Mesangial cell (primary cell): ENCODE data around the gene FAM43A. TPM values are rescaled to one million over a fixed set of nuclear protein-coding genes. Genes with fewer than 3 reads are reported as not detected.

Source experiments
- total RNA-seq: library from RNA; depleted of rRNA; stranded (reverse); fragments of >200 nt; gene quantifications from 2 replicates; pipeline ENCODE4 v1.2.3, GENCODE V29; 2015

FAM43A gene, protein sequence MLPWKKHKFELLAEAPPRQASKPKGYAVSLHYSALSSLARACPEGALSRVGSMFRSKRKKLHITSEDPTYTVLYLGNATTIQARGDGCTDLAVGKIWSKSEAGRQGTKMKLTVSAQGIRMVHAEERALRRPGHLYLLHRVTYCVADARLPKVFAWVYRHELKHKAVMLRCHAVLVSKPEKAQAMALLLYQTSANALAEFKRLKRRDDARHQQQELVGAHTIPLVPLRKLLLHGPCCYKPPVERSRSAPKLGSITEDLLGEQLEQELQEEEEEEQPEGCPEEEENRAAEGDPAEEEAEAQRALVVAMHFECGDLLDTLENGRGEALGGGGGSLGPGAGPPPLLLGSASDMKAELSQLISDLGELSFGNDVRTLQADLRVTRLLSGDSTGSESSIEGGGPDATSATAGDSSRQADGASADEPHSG
- 4.9 and 7.2 TPM in 2 replicates for total RNA-seq

DNA sequence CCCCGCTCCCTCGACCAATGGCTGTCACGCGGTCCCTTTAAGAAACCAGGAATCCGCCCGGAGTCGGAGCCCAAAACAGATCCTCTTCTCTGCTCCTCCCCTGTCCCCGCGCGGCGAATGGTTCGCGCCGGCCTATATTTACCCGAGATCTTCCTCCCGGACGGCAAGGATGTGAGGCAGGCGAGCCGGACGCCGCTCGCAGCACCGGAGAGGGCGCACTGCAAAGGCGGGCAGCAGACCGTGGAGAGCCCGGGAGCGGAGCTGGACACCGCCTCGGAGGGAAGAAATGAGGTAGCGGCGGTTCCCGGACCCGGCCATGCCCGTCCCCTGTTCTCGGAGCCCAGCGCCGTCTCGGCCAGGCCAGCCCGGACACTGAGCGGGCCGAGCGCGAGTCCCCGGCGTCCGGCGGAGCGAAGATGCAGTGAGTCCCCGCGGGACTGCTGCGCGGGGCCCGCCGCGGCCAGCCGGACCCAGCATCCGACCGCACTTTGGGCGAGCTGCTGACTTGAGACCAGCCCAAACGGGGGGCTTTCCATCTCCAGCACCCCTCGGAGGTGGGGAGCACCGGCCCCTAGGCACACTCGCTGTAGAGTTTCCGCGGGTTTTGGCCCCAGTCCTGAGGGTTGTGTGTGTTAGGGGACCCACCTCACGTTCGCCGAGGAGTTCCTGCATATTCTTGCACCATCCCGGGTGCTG lies at the start of gene FAM43A:
FAM43A (plus strand) TSS at position 166 of the 696 bp plus-strand sequence. CDS start 944 bp downstream, outside the sequence.

DNA sequence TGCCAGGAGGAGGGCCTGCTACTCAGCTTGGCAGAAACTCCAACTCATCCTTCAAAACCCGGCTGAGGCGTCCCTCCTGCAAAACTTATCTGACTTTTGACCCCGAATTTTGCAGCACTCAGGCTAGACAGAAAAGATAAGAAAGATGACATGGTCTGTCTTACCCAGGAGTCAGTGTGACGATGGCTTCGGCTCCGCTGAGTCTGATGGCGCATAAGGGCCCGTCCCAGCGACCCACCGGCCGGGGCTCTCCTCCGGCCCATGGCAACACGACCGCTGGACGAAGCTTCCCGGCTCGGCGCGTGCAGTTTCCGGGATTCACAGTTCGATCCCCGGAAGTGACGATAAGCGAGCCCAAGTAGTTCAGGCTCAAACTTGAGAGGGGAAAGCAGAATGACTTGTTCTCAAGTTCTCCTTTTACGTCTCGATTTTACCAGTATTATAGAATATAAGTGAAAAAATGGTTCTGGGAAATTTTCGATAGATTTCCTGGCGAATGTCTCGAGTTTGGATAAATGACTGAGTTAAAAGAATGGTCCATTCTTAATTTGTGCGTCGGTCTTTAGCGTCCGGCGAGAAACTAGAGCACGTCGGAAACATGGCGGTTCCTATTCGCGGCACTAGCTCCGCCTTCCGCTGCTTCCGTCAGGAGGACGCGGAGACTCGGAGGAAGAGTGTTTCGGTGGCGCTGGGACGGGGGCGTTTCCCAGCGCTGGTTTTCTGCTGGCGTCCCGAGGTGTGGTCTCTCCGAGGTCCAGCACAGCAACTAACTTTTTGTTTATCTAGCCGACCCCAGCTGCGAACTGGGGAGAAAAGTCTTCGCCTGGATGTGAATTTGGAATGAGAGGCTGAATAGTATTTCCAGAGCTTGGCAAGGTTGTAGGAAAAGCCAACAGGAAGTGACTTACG lies 13.5 kb upstream of the FAM43A start, which contains the start of gene LSG1:
LSG1 (minus strand) TSS at position 292 of the 909 bp plus-strand sequence; CDS start at position 263, 29 bp downstream.

Other genes starting within 250 kb of the FAM43A start
- 60.0 and 91.7 TPM in 2 replicates for gene ATP13A3, start 198.9 kb upstream of the FAM43A start, total RNA-seq
- 13.5 and 29.3 TPM in 2 replicates for gene TMEM44, start 52.5 kb upstream of the FAM43A start, total RNA-seq
- gene LSG1, start 13.7 kb upstream of the FAM43A start, total RNA-seq: 10.6 and 21.0 TPM in 2 replicates